ENCODE results near the gene AADACL2. TPM values are rescaled to one million over a fixed set of nuclear protein-coding genes. Genes with fewer than 3 reads are reported as not detected.

The AADACL2 gene
- total and polyA plus RNA-seq, 2 of the 4 experiments (the other 2 are of a cell fraction), result not detected

- Histone ChIP-seq H3K27ac (ENCODE audit: insufficient read depth, low read length) (no peak overlapping the region), H3K4ac (ENCODE audit: low read depth, low read length) (no peak overlapping the region), H4K91ac (ENCODE audit: insufficient read depth, low read depth, low read length) (no peak overlapping the region), H2AK5ac (ENCODE audit: low read depth, low read length) (no peak overlapping the region), H4K20me1 (ENCODE audit: insufficient read depth, low read length) (no peaks in the 10 kb centered on the region), H2AFZ (replicated peaks; ENCODE audit: low read length, poor library complexity) (no peak overlapping the region), H2BK120ac (ENCODE audit: low read depth, low read length) (no peak overlapping the region), H4K5ac (ENCODE audit: low read depth, low read length) (no peak overlapping the region), H3K9me1 (ENCODE audit: insufficient read depth, low read length) (no peaks in the 10 kb centered on the region), H3K14ac (replicated peaks; ENCODE audit: low read depth, low read length) (no peak overlapping the region), H3K36me3 (ENCODE audit: control insufficient read depth, insufficient read depth, low read length) (no peaks in the 10 kb centered on the region), H3K4me1 (ENCODE audit: control insufficient read depth, insufficient read depth, low read length) (no peaks in the 10 kb centered on the region), H2BK20ac (ENCODE audit: low read depth, low read length) (no peak overlapping the region), H2BK15ac (ENCODE audit: low read depth, low read length) (no peak overlapping the region), H3K18ac (ENCODE audit: low read depth, low read length) (no peak overlapping the region), H3K4me2 (ENCODE audit: low read depth, low read length) (no peak overlapping the region), H3K4me3 (ENCODE audit: insufficient read depth, low read depth, low read length) (no peak overlapping the region), H3K79me1 (ENCODE audit: low read depth in 1 of 2, low read length in 2 of 2) (no peaks in the 10 kb centered on the region), H3K9me3 (ENCODE audit: control insufficient read depth, insufficient read depth, low read length) (no peaks in the 10 kb centered on the region), H2BK5ac (ENCODE audit: low read depth, low read length, poor library complexity, severe bottlenecking) (no peak overlapping the region), H3K9ac (ENCODE audit: low read depth, low read length) (no peak overlapping the region), H2AK9ac (replicated peaks; ENCODE audit: low read depth, low read length, poor library complexity) (no peak overlapping the region), H3K23ac (ENCODE audit: low read depth, low read length) (no peak overlapping the region), H4K8ac (ENCODE audit: low read depth in 2 of 2, low read length in 2 of 2) (no peak overlapping the region), H3K27me3 (ENCODE audit: control insufficient read depth, insufficient read depth, low read length) (no peaks in the 10 kb centered on the region), H3K56ac (ENCODE audit: extremely low read depth, insufficient read depth, low read length) (no peak overlapping the region)
- no peak for DNase-seq
- no peak for ATAC-seq (ENCODE audit: low read depth)
- in situ Hi-C loops (cut with MboI; ENCODE audit: low sequenced_read_pairs) (no loop called here), intact Hi-C loops (cut with micrococcal nuclease) (no loop called here), dilution Hi-C loops (cut with HindIII; ENCODE audit: low sequenced_read_pairs, unreplicated experiment) (no loop called here)
- ChIA-PET POLR2A (ENCODE audit: unreplicated experiment) (no interaction called here), CTCF (no interaction called here)
- no TSS peak for BruUV-seq (replicated peaks)
- TF ChIP-seq CEBPB (IDR thresholded peaks at IDR 0.05; ENCODE audit: low read depth, low read length), result no peak
- TF ChIP-seq BHLHE40 (IDR thresholded peaks at IDR 0.05; ENCODE audit: low read depth, low read length), result no peak
- TF ChIP-seq, protein P1, sequence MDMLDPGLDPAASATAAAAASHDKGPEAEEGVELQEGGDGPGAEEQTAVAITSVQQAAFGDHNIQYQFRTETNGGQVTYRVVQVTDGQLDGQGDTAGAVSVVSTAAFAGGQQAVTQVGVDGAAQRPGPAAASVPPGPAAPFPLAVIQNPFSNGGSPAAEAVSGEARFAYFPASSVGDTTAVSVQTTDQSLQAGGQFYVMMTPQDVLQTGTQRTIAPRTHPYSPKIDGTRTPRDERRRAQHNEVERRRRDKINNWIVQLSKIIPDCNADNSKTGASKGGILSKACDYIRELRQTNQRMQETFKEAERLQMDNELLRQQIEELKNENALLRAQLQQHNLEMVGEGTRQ (IDR thresholded peaks at IDR 0.05; ENCODE audit: low read depth, low read length), result no peak
- TF ChIP-seq RCOR1 (IDR thresholded peaks at IDR 0.05; ENCODE audit: insufficient replicate concordance, low read length), result no peak
- TF ChIP-seq, protein P2, sequence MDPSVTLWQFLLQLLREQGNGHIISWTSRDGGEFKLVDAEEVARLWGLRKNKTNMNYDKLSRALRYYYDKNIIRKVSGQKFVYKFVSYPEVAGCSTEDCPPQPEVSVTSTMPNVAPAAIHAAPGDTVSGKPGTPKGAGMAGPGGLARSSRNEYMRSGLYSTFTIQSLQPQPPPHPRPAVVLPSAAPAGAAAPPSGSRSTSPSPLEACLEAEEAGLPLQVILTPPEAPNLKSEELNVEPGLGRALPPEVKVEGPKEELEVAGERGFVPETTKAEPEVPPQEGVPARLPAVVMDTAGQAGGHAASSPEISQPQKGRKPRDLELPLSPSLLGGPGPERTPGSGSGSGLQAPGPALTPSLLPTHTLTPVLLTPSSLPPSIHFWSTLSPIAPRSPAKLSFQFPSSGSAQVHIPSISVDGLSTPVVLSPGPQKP (IDR thresholded peaks at IDR 0.05; ENCODE audit: borderline replicate concordance, low read depth, low read length), result no peak
- no peak for TF ChIP-seq SMC3 (IDR thresholded peaks at IDR 0.05; ENCODE audit: low read depth, low read length)
- no peak for TF ChIP-seq MAFK (IDR thresholded peaks at IDR 0.05; ENCODE audit: low read depth, low read length)
- TF ChIP-seq RFX5 (IDR thresholded peaks at IDR 0.05; ENCODE audit: low read depth, low read length), result no peak
- WGBS, 2 experiments (ENCODE audit: extremely low coverage in 2 of 2, insufficient read length in 1 of 2), result no CpG with 5 or more reads among the region's 2 CpGs
These were observed 866 bp upstream of the AADACL2 start for GRCh38 chr3:151732861-151733260.
